RCC 7860 (cell line): ENCODE results near the gene MORN1.

Source experiments
- DNase-seq: peaks from one replicate; pipeline ENCODE4 v3.0.0-alpha.2; 2015; ENCODE audit warnings: low spot score
- FAIRE-seq: peaks from 2 replicates; lab custom pipeline; 2012; peaks lifted over from hg19 to GRCh38; lab: Jason Lieb, UNC

MORN1 gene

DNA sequence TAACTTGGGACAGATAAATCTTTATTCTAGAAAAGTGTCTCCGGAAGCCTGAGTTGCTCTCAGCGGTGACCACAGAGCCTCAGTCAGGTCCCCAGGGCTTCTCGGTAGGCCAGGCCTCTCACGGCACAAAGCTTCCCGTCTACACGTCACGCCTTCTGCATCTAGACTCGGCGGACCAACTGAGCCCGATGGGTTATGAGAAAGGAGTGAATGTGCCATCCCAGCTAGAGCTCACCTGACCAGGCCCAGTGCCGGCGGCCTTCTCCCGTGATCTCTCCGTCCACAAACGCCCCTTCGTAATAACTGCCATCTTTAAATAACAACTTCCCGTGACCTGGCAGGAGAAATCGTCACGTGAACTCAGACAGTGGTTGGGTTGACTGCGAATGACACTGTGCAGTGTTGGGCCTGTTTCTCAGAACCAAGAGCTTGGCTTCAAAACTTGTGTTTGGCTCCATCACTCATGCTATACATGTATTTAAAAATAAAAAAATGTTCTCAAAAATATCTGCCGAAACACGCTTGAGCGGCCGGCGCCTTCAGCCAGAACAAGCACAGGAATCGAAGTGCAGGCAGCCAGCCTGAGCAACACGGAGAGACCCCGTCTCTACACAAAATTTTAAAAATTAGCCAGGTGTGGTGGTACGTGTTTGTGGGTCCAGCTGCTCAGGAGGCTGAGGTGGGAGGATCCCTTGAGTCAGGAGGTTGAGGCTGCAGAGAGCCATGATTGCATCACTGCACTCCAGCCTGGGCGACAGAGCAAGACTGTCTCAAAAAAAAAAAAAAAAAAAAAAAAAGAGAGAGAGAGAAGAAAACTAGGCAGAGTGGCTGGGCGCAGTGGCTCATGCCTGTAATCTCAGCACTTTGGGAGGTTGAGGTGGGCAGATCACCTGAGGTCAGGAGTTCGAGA is 3.1 kb downstream of the MORN1 start:
- DNase-seq: no peak
- FAIRE-seq: no peak

DNA sequence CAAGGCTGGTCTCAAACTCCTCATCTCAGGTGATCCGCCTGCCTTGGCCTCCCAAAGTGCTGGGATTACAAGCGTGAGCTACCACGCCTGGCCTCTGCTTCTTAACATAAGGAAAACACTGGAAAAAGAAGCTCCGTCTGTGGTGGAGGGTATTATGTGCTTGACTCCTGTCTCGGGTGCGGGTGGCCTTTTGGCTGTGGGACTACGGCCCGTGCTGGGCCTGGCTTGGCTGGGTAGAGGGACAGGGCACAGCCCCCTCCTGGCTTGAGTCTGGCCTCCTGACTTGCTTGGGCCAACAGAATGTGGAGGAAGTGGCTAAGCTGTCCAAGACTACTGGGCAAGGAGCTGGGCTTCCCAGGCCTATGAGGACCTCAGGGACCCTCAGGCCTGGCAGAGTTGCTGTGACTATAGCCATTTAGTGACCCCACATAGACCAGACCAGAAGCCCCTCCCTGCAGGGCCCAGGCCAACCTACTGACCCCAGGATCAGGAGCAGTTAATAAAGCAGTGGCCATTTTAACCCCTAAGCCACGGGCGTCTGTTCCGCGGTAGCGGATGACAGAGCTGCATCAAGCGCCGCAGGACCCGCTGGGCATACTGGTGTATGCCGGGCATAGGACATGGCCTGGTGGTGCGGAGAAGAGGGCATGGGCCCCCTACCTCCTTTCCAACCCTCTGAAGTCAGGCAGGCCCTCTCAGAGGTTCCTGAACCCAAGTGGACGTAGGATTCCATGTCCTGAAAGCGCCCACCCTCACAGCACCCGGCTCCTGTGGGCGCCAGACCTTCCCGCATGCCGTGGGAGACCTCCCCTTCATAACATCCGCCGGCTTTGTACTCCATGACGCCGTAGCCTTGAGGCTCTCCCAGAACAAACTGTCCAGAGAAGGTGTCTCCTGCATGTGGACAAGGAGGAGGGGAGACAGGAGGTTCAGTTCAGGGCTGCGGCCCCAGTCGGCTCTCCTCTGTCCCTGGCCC is 4.4 kb downstream of the MORN1 start:
- DNase-seq: no peak
- FAIRE-seq: no peak

DNA sequence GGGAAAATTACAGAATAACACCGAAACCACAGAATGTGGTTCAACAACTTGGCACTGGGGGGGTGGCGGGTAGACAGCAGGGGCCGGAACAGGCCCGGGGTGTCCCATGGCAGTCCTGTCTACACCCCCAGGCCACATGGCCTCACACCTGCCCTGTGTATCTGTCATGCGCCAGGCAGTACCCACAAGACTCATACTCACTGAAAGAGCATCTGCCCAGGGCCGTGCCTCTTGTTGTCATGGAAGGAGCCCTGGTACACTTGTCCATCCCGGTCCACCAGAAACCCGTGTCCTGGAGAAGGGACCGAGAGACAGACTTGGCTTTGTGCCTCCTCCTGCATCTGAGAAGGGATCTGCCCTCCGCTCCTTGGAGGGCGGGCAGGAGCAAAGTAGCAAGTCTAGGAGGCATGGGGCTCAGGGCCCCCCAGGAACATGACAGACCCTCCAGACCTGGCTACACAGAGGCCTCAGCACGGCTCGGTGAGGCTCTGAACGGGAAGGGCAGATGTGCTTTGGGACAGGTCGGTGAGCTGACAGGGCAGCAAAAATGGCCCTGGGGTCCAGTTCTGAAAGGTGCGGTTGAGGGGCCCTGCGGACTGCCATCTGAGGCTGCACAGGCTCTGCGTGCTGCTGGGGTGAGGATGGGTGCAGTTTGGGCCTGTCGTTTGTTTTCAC is 5.6 kb downstream of the MORN1 start:
- DNase-seq (no peak), FAIRE-seq (no peak)

DNA sequence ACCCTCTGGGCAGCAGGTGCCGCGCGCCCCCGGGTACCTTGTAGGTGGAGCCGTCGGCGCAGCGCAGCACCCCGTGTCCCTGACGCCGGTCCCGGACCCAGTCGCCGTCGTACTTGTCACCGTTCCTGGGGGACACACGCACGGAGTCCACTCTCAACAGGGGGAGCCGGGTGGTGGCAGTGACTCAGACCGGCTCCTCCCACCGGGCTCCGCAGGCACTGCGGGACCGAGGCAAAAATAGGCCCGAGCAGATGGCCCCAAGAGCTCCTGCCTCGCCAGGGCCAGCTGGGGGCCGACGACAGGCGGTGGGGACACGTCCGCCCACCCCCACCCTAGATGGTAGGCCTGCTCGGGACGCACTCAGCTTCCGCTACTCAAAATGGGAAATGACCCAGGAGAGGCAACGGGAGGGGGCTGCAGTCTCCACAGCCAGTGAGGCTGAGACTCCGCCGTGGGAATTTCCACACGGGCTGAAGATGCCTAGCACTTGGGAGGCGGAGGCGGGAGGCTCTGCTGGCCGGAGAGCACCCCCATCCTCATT is 6.3 kb downstream of the MORN1 start:
- FAIRE-seq (no peak), DNase-seq (no peak)

DNA sequence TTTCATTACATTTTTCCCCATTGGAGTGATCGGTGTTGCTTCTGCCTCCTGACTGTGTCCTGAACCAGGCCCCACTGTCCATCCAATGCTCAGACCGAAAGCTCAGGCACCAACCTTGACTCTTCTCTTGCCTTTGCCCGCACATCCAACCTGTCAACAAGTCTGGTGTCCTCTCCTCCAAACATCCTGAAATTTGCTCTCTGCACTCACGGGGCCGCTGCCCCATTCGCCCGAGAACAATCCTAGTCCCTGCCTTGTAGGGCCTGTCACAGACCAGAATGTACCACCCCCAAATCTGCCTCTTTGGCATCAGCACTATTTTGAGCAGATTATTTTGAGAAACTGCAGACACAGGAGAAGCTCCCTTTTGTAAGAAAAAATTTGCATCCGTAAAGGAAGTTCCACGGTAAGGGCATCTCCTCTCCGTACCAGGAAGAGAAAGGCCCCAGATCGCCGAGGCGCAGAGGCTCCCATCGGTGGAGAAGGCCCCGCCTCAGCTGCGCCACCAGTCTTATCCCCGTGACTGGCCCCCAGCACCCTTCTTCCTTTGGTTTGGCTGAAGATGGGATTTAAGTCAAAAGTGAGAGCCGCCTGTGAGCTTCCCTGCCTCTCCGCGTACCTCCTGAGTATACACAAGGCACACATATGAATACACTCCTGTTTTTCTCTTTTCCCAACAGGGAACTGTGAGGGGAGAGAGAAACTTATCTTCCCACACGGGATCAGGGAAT is 7.1 kb downstream of the MORN1 start:
- DNase-seq (no peak), FAIRE-seq (no peak)

DNA sequence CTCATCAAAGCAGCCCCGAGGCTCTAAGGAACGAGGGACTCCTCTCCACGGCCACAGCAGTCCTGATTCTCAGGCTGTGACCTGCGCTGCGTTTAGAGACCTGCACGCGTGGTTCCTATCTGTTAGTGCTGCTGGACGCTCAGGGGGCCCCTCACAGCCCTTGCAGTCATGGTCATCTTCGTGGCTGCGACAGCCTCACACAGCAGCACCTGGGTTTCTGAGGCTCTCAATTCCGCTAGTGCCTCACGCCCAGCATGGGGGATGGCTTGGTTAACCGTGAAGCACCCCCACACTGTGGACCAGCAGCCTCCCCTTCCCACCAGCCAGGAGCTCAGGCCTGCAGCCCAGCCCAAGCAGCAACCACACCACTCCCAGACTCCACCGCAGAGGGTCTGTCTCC is 7.8 kb downstream of the MORN1 start:
- FAIRE-seq (no peak), DNase-seq (no peak)

DNA sequence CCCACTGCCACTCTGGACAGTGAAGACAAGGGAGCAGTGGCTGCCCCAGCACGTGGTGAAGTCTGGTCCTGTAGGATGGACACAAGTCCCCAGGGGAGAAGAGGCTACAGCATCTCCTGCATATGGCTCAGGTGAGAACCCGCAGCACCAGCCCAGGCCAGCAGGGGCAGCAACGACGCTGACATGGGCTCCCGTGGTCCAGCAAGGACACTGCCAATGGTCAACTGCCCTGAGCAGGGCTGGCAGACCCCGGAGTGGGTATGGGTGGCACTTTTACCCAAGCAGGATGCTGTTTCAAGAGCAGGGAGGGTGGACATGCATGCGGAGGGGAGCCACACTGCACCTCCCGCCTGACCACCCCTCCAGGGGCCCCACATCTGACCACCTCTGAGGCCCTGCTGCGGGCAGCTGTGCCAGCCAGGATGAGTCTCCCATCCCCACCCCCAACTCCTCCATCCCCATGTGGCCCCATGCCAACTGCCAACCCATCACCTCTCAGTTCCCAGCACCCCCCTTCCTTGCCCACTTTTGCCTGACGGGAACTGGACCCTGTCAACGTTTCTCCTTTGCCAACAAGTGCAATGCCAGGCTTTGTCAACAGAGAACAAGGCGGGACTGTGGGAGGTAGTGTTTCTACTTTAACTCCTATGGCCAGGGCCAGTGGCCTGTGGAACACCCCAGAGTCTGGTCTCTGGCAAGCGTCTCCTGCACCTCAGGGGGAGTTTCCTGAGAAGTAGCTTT is 8.6 kb downstream of the MORN1 start:
- DNase-seq (no peak), FAIRE-seq (no peak)

DNA sequence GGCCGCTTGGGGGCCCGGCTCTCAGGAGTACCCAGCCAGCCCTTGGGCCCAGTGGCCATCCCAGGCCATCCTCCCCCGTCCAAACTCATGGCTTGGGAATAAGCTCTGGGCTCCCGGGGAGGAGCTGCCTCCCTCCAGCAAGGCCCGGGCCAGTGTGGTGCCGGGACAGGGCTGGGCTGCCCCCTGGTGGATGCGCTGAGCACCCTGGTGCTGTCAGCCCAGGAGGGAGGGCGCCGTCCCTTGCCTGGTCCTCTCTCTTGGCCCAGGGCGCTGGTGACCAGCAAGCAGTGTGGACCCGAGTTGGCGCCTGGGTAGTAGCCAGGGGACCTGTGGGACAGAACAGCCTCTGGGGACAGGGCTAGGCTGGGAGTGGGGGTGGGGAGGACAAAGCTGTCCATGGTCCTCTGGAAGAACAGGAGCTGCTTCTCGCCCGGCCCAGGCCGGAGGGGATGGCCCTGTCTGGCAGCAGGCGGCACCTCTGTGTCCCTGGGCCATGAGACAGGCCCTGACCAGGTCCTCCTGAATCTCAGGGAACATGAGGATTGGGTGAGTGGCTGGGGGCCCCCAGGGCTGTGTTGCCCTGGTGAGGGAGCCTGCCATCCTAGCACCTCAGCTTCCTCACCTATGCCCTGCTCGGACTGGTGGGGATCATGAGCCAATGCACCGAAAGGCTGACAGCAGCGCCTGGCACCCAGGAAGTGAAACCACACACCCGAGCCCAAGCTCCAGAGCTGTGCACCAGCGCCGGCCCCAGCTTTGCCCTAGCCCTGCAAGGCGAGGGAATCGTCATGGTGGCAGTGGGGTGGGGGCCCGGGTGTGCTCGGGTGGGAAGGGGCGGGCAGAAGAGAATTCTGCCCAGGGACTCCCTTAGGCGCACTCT is 9.4 kb downstream of the MORN1 start:
- FAIRE-seq: no peak
- peak; percentile 37 for DNase-seq

DNA sequence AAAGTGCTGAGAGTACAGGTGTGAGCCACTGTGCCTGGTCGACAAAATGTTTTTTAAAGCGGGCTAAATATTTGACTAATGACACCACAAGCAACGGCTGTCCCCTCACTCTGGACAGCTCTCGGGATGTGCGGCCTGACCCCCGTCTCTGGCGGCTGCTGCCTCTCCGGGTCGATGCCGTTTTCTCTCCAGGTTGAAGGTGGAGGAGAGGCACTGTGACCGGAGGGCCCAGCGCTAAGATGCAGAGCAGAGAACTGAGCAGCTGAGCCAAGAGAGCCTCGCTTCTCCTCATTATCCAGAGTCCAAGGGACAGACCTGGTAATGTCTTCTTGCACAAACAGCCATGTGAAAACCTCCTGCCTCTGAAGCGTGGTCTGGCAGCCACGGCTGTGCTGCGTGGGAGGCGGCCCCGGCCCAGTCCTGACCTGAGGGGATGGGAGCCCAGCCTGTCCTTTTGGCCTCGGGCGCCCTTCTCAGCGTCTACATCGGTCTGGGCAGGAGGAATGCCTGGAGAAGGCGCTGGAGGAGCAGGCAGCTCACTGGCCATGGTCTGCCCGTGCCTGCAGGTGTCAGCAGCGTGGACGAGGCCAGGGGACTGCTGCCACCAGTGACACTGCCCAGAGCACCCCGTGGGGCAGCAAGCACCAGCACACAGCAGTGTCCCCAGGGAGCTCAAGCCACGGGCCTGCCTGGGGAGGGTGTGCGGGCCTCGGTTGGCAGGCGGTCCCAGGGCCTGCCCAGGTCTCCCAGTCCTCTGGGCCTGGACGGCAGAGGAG is 10.3 kb downstream of the MORN1 start:
- FAIRE-seq (no peak), DNase-seq (no peak)

DNA sequence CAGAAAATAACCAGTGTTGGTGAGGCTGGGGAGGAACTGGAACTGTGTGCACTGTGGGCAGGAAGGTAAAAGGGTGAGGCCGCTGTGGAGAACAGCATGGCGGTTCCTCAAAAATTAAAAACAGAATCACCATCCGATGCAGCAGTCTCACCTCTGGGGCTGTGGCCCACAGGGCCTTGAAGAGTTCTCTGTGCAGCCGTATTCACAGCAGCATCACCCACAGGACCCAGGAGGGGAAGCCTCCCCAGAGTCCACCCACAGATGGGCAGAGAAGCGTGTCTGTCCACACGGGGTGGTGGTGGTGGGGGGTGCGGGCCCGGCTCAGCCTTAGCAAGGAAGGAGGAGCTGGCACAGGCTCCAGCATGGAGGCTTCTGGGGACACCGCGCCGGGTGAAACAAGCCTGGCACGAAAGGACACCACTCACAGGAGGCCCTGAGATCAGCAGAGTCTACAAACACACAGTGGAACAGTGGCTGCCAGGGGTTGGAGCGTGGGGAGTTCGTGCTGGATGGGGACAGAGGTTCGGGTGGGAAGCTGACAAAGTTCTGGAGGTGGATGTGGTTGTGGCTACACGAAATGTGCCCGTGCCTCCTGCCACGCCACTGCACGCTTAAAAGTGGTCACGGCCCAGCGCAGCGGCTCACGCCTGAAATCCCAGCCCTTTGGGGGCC is 11.5 kb downstream of the MORN1 start:
- FAIRE-seq: no peak

DNA sequence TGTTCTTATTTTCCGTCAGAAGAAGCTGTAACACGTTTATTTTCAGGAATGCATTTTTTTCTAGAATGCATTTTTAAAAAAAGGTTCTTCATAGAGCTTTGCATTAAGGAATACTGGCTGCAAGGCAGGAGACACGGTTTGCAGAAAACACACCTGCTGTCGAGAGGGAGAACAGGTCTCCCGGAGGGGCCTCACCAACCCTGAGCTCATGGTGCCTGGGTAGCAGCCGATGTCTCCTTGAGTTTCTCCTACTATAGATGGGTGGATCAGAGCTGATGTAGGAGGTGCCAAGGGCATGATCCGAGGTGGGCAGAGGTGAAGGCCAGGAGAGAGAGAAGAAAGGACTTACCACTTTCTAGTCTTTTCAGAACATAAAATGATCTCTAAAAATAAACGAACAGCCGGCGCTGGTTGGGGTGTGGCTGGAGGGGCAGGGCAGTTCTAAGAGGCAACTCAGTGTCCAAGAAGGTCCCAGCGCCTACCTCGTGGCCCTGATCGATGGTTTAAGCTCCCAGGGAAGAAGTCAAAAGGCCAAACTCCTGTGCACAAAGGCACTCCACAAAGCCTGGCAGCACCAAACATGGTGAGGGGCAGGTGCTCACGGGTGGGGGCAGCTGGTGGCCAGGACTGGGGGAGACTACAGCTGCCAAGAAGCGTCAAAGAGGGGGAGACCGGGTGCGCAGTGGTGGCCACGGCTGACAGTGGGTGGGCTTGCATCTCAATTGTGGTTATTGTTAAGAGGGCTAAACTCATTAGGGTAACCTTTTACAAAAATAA is 12.2 kb downstream of the MORN1 start:
- FAIRE-seq: no peak
- DNase-seq: no peak

More for the DNA sequence above, 11.5 kb downstream of the MORN1 start:
- DNase-seq: no peak

DNA sequence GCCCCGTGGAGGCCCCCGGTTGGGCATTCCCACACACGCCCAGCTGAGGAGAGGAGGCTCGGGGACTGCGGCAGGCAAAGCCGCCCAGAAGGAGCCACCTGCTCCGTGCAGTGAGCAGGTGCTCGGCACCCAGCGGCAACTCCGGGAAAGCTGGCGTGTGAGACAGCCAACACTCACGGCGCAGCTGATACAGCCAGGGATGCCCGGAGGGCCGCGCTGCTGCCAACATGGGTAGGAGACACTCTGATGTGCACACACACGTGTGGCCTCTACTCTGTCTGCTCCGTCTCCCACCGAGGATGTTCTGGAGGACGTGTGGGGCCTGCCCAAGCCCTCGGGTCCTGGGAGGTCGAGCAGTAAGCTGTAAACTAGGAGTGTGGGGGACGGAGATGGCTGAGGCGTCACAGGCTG is 12.9 kb downstream of the MORN1 start:
- no peak for FAIRE-seq
- no peak for DNase-seq

DNA sequence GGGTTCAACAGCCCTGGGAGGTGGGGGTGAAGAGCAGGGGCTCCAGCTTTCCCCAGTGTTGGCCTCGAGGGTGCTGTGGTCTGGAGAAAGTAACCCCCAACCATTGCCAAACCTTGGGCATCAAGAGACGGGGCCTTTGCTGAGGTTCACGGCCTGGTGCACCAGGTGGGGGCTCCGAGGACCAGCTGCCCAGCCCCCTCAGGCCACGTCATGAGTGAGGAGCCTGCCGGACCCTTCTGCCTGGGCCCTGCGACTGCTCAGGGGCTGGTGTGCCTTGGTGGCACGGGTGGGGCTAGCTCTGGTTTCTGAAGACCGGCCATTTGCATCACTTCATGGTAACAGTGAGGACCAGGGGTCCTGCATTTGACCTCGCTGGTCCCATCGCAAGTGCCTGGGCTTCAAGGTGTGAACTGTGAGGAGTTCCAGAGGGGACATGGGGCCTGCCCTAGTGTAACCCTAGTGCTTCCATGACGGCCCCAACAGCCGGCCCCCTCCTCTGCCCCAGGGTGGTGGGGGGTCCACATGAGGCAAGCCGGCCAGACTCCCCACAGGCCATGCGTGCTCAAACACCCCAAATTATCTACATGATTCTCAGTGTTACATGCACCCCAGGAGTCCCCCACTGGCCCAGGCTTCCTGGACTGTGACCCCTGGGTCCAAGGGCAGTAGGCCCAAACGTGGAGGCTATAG is 13.5 kb downstream of the MORN1 start:
- DNase-seq (no peak), FAIRE-seq (no peak)

DNA sequence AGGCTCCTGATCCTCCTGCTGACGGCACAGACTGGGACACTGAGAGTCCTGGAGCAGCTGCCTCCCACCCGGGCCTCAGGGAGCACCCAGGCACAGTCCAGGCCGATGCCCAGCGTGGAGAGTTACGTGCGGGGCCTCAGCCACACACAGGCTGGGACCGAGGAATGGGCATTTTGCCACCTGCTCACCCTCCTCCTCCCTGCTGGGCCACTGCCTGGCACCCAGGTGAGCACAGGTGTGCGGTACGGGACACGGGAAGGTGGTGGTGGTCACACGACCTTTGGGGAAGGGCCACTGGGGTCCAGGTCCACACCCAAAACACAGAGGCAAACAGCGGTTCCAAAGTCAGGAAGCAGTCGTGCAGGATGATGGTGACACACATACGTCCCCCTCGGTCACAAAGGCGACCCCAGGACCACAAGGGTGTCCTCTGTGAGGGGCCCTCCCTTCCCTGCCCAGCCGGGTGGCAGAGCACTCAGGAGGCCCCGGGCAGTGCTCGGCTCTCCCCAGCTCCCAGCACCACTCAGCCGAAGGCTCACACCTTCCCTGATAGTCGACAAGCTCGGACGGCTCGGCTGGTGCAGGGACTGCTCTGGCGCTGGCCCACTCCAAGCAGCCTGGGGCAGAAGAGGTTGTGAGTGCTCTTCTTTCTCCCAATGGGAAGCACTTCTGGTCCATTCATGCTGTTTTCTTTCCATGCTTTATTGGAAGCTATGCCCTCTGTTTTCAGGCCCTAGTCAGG is 14.3 kb downstream of the MORN1 start:
- no peak for FAIRE-seq

DNA sequence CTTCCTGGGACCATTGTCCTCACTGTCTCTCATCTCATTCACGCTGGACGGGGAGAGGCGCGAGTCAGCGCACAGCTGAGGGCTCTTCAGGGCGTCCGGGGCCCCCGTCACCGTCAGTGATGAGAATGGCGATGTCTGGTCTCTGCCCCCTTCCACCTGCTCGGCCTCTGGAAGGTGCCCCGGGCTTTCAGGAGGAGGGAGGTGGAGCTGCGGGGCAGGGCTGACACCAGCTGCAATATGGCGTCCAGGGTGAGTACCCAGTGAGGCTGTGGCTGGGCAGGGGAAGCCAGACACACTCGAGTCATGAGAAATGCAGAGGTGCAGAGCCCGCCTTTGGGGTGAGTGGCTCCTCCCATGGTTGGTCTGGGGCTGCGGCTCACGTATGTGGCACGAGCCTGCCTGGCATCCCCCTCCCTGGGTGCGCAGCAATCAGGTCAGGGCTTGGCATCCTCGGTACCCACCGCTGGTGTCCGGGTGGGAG is 15.1 kb downstream of the MORN1 start:
- DNase-seq (no peak), FAIRE-seq (no peak)

More for the DNA sequence above, 14.3 kb downstream of the MORN1 start:
- DNase-seq: no peak
